ENCODE results near the gene ARHGDIB. TPM values are rescaled to one million over a fixed set of nuclear protein-coding genes. Genes with fewer than 3 reads are reported as not detected.
A peak's percentile ranks its signal among the peaks of the same experiment; 100 is the strongest.

The ARHGDIB gene
- total RNA-seq, 1 donor from 2014 or later, result not detected

DNA sequence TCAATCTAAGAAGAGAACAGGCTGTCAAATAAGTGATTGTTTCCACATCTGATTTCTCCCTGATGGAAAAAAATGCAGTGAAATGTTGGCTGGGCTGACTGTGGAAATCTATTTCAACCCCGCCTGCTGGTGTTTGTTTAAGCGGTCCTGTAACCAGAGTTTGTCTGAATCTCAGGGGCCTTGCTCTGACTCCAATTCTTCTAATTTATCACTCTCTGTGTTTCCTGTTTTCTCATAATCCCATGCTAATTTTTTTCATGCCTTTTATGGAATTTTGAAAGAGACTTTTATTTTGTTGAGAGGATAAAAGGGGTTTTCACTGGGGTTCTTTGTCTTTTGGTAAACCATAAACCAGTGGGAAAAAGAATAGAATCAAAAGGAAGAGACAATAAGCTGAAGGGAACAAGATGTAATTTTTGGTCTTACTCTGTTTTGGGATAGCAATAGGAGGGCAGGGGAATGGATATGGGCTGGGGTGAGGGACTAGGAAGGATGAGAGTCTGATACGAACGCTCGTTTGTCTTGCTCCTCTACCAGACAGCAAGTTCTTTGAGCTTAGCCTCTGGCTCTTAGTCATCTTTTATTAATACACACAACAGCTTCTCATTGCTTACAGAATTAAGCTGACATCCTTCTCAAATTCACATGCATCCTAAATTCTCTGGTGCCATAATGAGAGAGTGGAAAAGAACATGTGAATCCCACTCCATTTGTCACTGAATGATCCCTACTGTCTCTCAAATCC is 67.7 kb downstream of the ARHGDIB start:
- Mint-ChIP-seq H3K36me3 (no peaks in the 10 kb centered on the region), H3K27me3 (ENCODE audit: insufficient read depth, low read depth) (no peaks in the 10 kb centered on the region), H3K9me3 (no peaks in the 10 kb centered on the region), H3K4me3 (no peak overlapping the region), H3K27ac (no peak overlapping the region), H3K4me1 (peaks cover 10% of the 10 kb centered on the region)
- H3K36me3 ChIP-seq, result no peaks in the 10 kb centered on the region
- H3K4me2 ChIP-seq, result no peak overlapping the region
- H3K27ac ChIP-seq, result no peak overlapping the region
- H2AFZ ChIP-seq (replicated peaks), result peak overlapping the region; percentile 81
- no peaks in the 10 kb centered on the region for H3F3A ChIP-seq (ENCODE audit: low read depth)
- no peaks in the 10 kb centered on the region for H3K27me3 ChIP-seq
- H3K9ac ChIP-seq, result no peak overlapping the region
- DNase-seq (ENCODE audit: low spot score), result no peak
- H3K4me1 ChIP-seq, result peaks cover 12% of the 10 kb centered on the region
- no peak overlapping the region for H3K4me3 ChIP-seq
- no peaks in the 10 kb centered on the region for H3K9me3 ChIP-seq (ENCODE audit: low read depth)
- H4K20me1 ChIP-seq (ENCODE audit: low read depth), result no peaks in the 10 kb centered on the region
- TF ChIP-seq EZH2phosphoT487 (IDR thresholded peaks at IDR 0.05) (no peak), EZH2 (IDR thresholded peaks at IDR 0.05) (no peak)
- TF ChIP-seq, protein P1, sequence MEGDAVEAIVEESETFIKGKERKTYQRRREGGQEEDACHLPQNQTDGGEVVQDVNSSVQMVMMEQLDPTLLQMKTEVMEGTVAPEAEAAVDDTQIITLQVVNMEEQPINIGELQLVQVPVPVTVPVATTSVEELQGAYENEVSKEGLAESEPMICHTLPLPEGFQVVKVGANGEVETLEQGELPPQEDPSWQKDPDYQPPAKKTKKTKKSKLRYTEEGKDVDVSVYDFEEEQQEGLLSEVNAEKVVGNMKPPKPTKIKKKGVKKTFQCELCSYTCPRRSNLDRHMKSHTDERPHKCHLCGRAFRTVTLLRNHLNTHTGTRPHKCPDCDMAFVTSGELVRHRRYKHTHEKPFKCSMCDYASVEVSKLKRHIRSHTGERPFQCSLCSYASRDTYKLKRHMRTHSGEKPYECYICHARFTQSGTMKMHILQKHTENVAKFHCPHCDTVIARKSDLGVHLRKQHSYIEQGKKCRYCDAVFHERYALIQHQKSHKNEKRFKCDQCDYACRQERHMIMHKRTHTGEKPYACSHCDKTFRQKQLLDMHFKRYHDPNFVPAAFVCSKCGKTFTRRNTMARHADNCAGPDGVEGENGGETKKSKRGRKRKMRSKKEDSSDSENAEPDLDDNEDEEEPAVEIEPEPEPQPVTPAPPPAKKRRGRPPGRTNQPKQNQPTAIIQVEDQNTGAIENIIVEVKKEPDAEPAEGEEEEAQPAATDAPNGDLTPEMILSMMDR (IDR thresholded peaks at IDR 0.05), result no peak
- no peaks in the 10 kb centered on the region for H3K79me2 ChIP-seq (ENCODE audit: low read depth)

DNA sequence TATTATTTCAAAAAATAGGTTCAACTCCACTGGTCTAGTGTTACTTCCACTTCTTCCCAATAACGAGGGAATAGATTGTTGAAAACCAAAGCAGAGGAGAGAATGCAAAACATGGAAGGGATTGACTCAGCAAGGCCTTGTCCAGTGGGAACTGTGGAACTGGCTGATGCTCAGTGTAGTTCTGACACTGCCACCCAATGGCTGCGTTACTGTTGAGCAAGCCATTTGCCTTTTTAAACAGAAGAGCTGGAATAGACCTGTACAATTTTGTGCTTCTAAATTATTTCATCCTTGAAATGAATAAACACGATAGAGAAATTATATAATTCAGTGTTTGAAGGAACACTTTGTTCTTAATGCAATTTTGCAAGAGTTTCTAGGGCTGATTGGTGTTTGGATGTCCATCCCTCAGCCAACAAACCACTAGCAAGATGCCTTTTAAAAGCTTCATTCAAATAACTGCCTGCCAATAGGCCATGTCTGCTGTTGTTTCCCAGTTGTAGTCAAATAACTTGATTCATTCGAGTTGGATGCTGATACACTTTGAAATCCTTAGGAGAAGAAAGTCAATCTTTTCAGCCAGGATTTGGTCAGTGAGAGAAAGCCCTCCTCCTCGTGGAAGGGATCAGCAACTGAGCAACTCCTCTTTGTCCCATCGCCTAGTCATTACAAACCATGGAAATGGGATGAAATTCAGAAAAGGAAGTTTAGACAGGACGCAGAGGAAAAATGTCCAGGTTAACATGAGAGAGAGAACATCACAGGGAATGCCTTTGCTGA is 68.5 kb downstream of the ARHGDIB start:
- no peaks in the 10 kb centered on the region for H3K27me3 Mint-ChIP-seq (ENCODE audit: insufficient read depth, low read depth)
- H3K9ac ChIP-seq, result no peak overlapping the region
- no peaks in the 10 kb centered on the region for H3K79me2 ChIP-seq (ENCODE audit: low read depth)
- DNase-seq (ENCODE audit: low spot score), result peak; percentile 13
- no peak overlapping the region for H3K4me2 ChIP-seq
- H3K27me3 ChIP-seq, result no peaks in the 10 kb centered on the region
- H3K4me1 Mint-ChIP-seq, result peaks cover 10% of the 10 kb centered on the region
- H3K36me3 Mint-ChIP-seq, result no peaks in the 10 kb centered on the region
- H3K4me1 ChIP-seq, result peaks cover 12% of the 10 kb centered on the region
- no peak overlapping the region for H3K4me3 Mint-ChIP-seq
- no peaks in the 10 kb centered on the region for H3K9me3 Mint-ChIP-seq
- H3K27ac ChIP-seq, result no peak overlapping the region
- H2AFZ ChIP-seq (replicated peaks), result peak overlapping the region; percentile 81
- no peaks in the 10 kb centered on the region for H3K36me3 ChIP-seq
- H3K9me3 ChIP-seq (ENCODE audit: low read depth), result no peaks in the 10 kb centered on the region
- no peaks in the 10 kb centered on the region for H3F3A ChIP-seq (ENCODE audit: low read depth)
- TF ChIP-seq, protein P1 (IDR thresholded peaks at IDR 0.05), result peak; percentile 4
- TF ChIP-seq EZH2phosphoT487 (IDR thresholded peaks at IDR 0.05), result no peak
- no peaks in the 10 kb centered on the region for H4K20me1 ChIP-seq (ENCODE audit: low read depth)
- H3K4me3 ChIP-seq, result no peak overlapping the region
- H3K27ac Mint-ChIP-seq, result no peak overlapping the region

Other genes starting within 250 kb of the ARHGDIB start
- 41.6 and 53.5 TPM in 2 replicates for gene WBP11, start 158.1 kb downstream of the ARHGDIB start, total RNA-seq (ENCODE audit: low replicate concordance)
- 5.4 and 7.0 TPM in 2 replicates for gene C12orf60, start 157.9 kb downstream of the ARHGDIB start, total RNA-seq (ENCODE audit: low replicate concordance)
- gene SMCO3, start 147.4 kb downstream of the ARHGDIB start, total RNA-seq (ENCODE audit: low replicate concordance), result not detected in 2 replicates
- not detected in 2 replicates for gene ART4, start 118.1 kb downstream of the ARHGDIB start, total RNA-seq (ENCODE audit: low replicate concordance)
- gene MGP, start 75.7 kb downstream of the ARHGDIB start, total RNA-seq (ENCODE audit: low replicate concordance), result not detected in 2 replicates
- gene ERP27, start 23.1 kb downstream of the ARHGDIB start, total RNA-seq (ENCODE audit: low replicate concordance), result not detected in 2 replicates
- not detected in 2 replicates for gene PDE6H, start 11.4 kb upstream of the ARHGDIB start, total RNA-seq (ENCODE audit: low replicate concordance)

Data from neural progenitor cell (in vitro differentiated cells).